Measurements from ENCODE around the gene SPECC1L.

DNA sequence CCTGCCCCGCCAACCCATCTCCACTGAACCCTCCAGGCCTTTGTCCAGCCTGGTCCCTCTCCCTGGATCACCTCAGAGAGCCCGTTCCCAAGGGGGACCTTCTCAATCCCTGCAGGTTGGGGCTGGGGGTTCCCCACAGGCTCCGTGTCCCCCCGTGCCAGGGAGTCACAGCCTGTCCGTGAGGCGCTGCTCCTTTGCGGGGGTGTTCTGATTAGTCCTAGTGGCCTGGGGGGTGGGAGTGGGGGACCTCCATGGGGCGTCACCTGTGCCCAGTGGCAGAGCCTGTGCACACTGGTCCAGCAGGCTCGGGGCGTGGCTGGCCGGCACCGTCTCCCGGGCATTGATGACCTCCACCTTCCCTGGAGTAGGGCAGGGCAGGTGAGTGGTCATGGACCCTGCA is 37.4 kb upstream of the SPECC1L start:
- TF ChIP-seq, protein P1, sequence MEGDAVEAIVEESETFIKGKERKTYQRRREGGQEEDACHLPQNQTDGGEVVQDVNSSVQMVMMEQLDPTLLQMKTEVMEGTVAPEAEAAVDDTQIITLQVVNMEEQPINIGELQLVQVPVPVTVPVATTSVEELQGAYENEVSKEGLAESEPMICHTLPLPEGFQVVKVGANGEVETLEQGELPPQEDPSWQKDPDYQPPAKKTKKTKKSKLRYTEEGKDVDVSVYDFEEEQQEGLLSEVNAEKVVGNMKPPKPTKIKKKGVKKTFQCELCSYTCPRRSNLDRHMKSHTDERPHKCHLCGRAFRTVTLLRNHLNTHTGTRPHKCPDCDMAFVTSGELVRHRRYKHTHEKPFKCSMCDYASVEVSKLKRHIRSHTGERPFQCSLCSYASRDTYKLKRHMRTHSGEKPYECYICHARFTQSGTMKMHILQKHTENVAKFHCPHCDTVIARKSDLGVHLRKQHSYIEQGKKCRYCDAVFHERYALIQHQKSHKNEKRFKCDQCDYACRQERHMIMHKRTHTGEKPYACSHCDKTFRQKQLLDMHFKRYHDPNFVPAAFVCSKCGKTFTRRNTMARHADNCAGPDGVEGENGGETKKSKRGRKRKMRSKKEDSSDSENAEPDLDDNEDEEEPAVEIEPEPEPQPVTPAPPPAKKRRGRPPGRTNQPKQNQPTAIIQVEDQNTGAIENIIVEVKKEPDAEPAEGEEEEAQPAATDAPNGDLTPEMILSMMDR (IDR thresholded peaks at IDR 0.05 in 2 of 3, conservative IDR thresholded peaks at IDR 0.05 in 1 of 3; ENCODE audit: borderline replicate concordance in 1 of 3, insufficient read depth in 1 of 3, low read depth in 2 of 3, low read length in 2 of 3) = no peak
- TF ChIP-seq CBX3 (IDR thresholded peaks at IDR 0.05; ENCODE audit: low read depth) (no peak), ZFX (IDR thresholded peaks at IDR 0.05) (no peak), JUND (IDR thresholded peaks at IDR 0.05) (no peak), EZH2 (IDR thresholded peaks at IDR 0.05) (no peak), POLR2AphosphoS5 (IDR thresholded peaks at IDR 0.05; ENCODE audit: low read depth, low read length) (no peak), SRF (IDR thresholded peaks at IDR 0.05; ENCODE audit: low read depth) (no peak), POLR2A (IDR thresholded peaks at IDR 0.05; ENCODE audit: borderline replicate concordance, extremely low read depth, insufficient read depth, insufficient read length) (no peak)
